HG02759 (cell line): ENCODE measurements around the gene NFATC2.

Experiments
- ATAC-seq: cut with Tn5 transposase; IDR thresholded peaks from one replicate; pipeline ENCODE4 v1.9.1; 2021; ENCODE audit warnings: mild to moderate bottlenecking, moderate library complexity; ENCODE audit not compliant: unreplicated experiment

Gene NFATC2

DNA sequence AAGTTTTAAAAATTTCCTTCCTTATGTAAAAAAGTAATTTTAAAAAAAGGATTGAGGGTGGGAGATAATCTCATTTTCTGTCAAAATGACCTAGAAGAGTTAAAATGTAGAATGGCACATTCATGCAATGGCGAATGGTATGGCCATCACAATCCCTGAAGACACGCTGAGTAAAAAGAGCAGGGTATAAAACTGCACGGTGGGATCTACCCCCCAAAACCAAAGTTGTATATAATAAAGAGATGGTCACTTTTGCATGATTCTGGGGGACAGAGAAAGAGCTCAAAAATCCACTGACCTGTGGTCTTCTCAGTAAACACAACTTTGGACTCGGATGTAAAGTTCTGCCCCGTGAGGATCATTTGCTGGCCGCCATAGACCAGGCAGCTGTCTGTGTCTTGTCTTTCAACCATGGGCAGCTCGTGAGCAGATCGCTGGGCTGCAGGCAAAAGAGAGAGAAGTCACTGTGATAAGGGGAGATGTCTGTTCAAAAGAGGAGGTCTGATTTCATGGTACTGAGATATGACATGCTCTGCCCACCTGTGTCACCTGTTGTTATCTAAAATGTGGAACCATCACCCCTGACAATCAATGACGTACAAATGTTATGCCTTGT is 88.2 kb downstream of the NFATC2 start:
- no peak for ATAC-seq

DNA sequence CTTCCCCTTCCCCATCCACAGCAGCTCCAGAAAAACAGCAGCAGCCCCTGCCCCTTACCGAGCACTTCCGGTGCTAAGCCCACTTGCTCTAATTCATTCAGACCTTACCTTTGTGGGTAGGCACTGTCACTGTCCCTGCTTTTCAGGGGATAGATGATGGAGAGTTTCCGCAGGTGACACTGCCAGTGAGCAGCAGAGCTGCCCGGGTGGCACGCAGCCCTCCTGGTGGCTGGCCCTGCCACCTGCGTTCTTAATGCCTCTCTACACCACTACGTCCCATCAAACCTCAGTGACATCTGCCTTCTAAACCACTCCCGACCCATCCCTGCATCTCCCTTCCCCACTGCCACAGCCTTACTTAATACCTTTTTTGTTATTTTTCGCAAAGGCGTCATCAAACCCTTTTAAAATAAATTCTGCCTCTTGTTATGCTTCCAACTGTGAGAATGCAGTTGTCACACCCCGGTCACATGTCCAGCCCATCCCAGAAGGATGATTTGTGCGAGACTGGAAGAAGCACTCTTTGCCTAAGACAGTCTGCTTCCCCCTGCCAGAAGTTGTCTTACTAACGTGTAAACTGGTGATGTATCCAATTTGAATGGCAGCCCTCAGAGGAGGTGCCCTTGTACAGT is 89.7 kb downstream of the NFATC2 start:
- ATAC-seq: no peak

DNA sequence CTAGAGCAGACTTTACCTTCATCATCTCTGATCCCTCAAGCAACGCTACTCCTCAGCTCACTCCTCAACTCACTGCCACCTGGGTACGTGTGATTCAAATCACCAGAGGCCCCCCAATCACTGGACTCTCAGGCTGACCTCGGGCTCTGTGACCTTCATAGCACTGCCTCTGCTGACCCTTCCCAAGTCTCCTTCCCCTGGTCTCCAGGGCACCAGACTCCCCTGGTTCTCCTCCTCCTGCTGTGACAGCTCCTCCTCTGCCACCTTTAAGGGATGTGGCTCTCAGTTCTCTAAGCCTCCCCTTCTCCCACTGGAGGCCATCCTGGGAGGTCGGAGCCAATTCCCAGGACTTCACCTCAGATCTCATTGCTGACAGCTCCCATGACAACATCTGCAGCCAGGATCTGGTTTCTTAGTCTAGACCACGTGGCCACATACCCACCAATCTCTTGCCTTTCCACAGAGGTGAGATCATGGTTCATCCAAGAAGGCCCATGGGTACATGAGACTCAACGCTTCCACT is 90.4 kb downstream of the NFATC2 start:
- no peak for ATAC-seq

DNA sequence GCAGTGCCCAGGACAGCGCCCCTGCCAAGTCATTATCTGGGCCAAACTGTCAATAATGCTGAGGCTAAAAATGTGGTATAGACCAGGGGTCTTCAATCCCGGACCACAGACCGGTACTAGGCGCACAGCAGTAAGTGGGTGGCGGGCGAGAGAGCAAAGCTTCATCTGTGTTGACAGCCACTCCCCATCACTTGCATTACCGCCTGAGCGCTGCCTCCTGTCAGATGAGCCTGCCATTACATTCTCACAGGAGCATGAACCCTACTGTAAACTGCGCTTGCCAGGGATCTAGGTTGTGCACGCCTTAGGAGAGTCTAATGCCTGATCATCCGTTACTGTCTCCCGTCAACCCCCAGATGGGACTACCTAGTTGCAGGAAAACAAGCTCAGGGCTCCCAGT is 91.0 kb downstream of the NFATC2 start:
- ATAC-seq: no peak

DNA sequence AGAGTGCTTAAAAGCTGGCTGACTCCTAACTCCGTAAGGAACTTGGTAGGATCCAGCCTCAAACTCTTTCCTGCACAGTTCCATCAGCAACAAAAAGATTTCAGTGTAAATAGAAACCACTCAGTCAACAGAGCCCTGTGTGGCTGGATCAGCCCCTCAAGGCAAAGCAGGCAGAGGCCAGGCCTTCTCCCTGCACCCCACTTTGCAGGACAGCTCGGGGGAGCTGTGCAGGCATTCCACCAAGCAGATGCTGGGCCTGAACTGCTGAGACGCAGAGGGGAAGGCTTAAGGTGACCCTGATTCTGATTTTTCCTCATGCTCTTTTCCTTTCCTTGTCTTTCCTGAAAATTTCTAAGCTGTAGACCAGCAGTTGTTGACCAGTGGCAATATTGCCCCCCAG is 91.5 kb downstream of the NFATC2 start:
- ATAC-seq: no peak

DNA sequence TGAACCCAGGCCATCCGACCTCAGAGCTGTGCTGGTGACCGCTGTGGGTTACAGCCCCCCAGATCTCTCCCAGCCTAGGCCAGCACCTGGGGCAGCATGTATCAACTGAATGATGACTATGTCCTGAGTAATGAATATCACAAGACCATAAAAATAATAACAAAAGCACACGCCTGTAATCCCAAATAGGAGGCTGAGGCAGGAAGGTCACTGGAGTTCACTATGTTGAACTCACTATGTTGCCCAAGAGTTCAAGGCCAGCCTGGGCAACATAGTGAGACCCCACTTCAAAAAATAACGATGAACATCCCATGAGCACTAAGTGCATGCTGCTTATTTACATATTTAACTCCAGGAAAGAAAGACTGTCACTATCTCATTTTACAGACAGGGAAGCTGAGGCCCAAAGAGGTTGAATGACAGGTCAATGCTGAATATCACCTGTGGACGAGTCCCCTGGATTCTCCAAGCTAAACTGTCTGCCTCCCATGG is 92.3 kb downstream of the NFATC2 start:
- ATAC-seq: no peak

DNA sequence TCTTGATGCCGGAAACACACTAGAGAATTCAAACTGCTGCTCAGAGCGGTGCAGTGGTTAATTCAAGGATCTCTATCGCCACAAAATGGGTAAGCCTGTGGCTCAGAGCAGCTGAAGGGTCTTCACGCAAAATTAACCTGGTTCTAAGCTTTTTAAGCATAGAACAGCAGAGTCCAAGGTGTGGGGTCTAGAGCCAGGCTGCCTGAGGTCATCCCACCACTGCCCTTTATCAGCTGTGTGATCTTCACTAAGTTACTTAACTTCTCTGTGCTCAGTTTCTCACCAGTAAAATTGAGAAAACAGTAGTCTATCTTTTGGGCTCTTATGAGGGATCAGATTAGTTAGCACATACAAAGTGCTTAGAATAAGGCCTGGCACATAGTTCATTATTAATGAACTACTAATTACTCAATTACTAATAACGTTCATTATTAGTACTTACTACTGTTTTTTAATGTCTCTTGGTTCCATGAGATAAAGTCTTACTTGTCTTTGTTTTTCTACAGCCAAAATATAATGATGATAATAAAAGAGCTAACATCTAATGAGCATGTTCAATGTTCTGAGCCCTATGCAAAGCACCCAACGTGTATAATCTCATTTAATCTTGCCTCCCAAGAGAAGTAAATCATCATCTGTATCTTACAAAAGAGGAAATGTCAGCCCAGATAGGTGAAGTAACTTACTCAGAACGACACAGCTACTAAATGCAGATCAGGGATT is 92.9 kb downstream of the NFATC2 start:
- ATAC-seq: no peak

DNA sequence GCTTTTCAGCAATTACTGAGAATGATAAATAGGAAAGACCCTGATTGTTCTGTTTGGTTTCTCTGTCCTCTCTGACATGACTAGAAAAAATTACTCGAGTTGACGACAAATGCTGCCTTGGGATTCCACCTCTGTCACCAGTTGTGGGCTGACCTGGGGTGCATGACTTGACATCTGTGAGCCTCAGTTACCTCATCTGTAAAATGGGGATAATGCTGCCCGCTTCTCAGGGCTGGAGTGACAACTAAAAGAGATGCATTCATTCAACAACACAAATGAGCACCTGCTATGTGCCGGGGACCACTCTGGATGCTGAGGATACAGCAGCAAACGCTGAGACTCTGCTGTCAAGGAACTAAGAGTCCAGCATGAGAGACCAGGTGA is 94.8 kb downstream of the NFATC2 start:
- ATAC-seq: no peak

DNA sequence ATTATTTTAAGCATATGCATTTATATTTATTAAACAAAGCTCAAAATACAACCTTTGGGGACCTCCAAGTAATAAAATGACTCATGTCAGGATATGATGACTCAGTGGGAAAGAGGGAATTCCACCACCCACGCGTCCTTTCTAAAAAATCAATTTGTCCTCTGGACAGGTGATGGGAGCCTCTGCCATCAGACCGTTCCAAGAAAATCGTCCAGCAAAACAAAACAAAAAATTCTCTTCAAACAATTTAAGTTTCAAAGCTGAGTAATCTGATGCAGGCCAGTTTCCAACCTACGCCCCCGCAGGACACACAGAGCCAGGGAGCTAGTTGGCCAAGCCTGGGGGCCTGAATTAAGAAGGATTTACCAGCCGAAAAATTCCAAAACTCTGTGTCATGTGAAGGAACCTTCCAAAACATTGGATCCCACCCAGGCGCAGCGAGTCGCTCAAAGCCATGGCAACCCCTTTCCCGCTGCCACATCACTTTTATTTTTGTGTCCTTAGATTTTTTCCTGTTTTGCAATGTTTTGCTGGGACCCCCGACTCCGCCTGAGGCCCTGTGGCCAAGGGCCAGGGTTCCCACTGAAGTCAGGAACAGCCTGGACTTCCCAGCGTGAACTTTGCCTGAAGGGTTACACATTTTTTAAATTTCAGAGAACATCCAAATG is 95.3 kb downstream of the NFATC2 start:
- ATAC-seq: no peak

DNA sequence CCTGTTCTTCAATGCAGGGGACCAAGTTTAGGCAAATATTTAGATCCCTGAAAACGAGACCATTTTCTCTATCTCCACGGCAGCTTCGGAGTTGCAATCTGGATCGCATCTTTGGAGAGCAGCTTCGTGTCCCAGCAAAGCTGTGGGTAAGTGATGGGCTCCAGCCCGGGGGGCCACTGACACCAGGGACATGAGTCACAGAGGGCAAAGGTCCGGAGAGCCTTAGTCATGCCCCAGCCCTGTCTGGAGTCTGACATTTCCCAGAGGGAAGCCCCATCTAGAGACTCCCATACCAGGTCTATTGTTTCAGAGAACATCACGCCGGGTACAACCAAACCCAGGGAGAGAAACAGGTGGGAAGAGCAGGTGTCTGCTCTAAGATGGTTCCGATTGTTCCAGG is 95.9 kb downstream of the NFATC2 start:
- no peak for ATAC-seq

DNA sequence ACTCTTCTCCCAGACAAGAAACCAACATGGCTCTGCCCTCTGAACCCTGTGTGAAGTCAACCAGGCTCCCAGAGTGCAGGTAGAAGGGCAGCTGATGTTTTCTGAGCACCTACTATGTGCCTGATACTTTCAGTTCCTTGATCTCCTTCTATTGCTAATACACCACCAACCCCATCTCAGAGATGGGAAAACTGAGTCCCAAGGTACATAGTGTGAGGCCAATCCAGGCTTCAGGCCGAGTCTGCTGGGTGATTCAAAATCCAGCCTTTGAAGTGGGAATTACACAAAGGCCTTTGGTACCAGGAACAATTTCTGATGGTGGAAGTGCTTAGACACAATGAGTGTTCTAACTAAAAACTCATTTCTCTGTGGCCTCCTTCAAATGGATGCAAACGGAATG is 96.3 kb downstream of the NFATC2 start:
- ATAC-seq: no peak

DNA sequence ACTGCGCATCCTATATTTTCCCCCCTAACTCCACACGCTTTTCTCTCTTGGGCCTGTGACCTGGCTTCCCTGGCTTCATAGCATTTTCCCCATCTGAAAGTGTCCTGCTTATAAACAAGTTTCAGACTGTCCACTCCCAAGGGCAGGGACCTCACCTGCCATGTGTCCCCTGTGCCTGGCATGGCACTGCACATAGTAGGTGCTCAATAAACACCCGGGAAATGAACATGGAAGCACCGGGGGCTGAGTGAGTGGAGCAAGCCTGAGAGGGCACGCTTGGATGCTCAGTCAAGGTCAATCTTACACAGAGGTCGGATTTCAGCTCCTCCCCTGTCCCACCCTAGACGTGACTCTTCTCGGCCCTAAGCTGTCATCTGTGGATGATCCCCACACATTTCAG is 96.9 kb downstream of the NFATC2 start:
- no peak for ATAC-seq

DNA sequence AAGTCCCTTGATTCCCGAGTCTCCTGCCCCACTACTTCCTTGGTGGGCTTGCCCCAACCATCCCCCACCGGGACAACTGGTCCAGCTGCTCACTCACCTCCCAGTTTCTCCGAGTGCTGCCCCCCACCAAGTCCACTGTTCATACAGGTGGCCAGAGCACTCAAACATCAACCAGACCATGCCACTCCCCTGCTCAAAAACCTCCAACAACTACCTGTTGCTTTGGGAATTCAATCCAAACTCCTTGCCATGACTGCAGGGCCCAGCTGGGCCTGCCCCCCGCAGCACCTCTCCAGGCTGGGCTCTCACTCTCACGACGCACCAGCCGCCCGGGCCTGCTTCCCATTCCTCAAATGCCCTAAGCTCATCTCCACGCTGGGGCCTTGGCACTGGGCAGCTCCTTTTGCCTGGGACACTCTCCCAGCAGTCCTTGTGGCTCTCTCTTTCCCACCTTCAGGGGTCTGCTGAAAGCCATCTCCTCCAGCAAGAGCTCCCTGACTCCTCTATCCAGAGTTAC is 97.5 kb downstream of the NFATC2 start:
- ATAC-seq: no peak

DNA sequence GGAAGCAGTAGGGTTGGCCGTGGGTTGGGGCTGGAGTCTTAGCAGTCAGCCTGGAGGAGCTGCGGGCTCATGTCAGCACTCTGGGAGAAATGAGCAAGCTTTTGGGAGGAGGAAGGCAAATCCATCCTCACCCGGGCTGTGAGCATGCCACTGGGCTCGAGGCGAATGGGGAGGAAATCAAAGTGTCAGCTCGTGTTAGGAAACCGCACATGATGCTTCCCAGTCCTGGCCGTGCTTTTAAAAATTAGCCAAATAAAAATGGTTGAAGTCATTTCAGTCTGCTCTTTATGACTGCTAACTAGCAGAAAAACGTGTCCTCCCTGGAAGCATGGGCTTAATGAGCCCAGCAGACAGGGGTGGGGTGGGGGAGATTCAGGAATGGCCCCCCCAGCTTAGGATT is 98.1 kb downstream of the NFATC2 start:
- ATAC-seq: no peak

DNA sequence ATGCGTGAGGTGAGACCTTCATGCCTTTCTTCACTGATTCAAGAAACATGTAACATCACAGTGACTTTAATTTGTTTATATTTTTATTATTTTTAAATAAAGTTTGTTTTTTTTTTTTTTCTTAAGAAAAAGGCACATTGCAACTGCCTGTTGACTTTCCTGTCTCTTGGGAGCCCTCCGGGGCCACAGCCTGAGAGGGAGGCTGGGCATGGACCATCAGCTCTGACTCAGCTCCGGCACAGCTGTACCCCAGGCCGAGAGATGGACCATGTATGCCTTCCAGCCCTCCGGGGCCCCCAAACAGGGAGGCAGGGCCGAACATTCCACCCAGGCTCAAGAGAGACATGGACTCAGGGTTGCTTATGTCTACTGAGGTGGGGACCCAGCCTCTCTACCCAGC is 99.9 kb downstream of the NFATC2 start:
- ATAC-seq: no peak

DNA sequence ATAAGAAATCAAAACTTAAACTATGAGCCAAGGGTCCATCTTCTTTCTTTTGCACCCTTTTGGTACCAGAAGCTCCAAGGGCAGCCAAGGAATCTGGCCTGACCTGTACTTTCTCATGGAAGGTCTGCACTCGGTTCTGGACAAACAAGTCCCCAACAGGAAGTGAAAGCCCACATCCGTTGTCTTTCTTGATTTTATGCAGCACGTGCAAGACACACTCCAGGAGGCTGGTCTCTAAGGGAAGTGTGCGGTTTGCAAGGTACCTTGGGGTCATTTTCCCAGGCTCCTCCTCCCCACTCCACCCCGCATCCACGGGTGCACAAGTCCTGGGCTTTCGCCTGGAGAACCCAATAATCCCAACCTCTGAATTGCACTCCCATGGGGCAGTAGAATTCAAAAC is 101.9 kb downstream of the NFATC2 start:
- ATAC-seq: no peak

DNA sequence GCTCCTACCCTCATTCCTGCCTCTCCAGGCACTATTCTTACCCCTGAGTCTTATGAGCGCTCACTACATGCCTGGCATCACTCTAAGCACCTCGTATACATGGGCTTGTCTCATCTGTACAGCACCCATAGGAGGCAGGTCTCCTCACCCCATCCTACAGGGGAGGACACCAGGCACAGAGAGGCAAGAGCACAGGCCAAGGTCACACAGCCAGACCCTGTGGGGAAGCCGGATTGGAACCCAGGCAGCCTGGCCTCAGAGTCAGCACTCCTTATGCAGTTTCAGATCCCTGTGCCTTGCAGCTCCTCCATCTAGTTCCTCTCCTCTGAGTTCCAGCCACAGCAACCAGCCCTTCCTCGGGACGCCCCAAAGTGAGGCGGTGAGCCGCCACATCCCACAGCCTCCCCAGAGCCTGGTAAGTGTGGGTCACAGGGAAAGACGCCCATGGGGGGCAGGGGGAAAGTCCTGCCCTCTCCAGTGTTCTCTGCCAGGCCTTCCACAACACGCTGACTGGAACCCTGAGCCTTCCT is 103.3 kb downstream of the NFATC2 start:
- no peak for ATAC-seq

DNA sequence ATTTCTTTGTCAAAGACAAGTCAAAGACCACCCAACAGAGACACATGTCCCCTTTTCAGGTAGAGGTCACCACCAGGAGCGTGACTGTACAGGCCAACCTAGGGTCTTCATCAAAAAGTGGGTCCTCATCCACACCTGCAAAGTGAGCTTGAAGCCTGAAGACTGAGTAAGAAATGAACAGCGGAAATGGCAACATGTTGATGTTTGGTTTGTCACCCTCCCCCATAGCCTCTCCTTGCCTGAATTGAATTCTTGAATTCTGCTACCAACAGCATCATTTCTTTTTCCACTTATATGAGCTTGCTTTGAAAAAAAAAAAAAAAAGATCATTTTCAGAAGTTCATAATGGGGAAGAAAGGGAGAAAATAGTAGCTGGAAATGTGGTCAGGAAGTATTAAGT is 104.4 kb downstream of the NFATC2 start:
- no peak for ATAC-seq

DNA sequence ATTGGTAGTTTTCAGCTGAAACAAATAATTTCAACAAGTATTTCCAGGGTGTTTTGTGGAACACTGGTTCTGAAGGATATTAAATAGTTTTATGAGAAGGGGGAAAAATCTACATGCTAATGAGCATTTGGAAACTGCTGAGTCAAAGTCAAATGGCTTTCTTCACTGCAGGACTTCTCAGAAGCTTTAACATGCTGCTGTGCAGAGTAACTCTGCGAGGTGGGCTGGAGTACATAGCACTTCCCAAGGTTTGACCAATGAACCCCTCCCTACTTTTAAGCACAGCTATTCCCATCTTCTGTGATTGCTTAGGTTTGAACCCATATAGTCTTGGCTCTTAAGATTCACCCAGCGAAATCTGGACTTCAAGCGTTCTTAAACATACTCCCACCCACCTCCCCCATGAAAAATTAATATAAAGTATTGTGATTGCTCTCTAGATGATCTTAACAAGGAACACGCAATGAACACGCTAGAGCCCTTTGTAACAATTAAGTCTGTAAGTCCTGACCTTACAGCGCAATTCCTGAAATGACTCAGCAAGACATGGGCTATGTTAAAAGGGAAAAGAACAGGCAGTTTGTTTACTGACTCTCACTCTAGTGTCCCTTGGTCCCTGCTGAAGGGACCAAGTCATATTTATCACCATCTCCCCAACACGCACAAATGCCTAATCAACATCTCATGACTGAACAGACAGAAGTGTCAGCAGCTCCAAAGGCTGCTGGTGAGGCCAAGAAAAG is 105.2 kb downstream of the NFATC2 start:
- no peak for ATAC-seq

DNA sequence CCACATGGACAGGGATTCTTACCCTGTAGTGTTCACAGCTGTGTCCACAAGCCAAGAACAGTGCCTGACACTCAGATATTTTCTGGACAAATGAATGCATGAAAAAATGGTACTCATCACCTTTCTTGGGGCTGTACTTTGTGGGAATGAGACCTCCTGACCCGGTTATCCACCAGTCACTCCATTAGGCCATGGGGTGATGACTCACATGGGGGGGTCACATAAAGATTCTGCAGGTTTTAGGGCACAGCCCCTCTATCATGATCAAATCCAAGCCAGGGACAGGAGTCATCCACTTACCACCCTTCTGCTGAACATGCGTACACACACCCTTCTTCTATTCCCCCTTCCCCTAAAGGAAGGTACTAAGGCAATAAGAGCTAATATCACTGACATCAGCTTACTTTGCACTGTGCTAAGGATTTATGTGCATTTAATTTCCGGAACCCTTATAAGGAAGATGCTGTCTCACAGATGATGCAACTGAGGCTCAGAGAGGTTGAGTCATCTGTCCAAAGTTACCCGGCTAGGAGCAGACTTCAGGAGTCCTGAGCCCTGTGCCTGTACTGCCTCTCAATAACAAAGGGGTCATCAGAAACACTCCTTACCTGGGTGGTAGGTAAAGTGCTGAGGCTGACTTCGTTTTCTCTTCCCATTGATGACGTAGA is 107.8 kb downstream of the NFATC2 start:
- no peak for ATAC-seq
